ES-I3 (cell line): ENCODE results near the gene PALM3.
A peak's percentile ranks its signal among the peaks of the same experiment; 100 is the strongest.
"Not testable (repeated sequence)": the region's sequence is repeated elsewhere in the genome, so short reads cannot be mapped to it uniquely, and the experiment has no call there.

Experiments
- H3K36me3 ChIP-seq: 2 replicates; pipeline ENCODE4 v1.6.1; 2013; ENCODE audit warnings: mild to moderate bottlenecking, low read length, control low read depth, moderate library complexity; ENCODE audit not compliant: insufficient read depth
- H3K4me1 ChIP-seq: 2 replicates; pipeline ENCODE4 v1.6.1; 2013; ENCODE audit warnings: mild to moderate bottlenecking, control low read depth, low read length; ENCODE audit not compliant: insufficient read depth
- H3K9ac ChIP-seq: 2 replicates; pipeline ENCODE4 v1.6.1; 2013; ENCODE audit warnings: low read depth, mild to moderate bottlenecking, low read length, moderate library complexity
- H3K9me3 ChIP-seq: 2 replicates; pipeline ENCODE4 v1.6.1; 2013; ENCODE audit warnings: mild to moderate bottlenecking, low read length, moderate library complexity; ENCODE audit not compliant: control insufficient read depth, insufficient read depth

The PALM3 gene

GRCh38 chr19:14042659-14043608 lies 18.9 kb downstream of the PALM3 start:
- not testable (repeated sequence) for H3K36me3 ChIP-seq, H3K4me1 ChIP-seq, H3K9ac ChIP-seq, H3K9me3 ChIP-seq

- H3K4me1 ChIP-seq = no peaks in the 10 kb centered on the region; the same call in 1 of the 2 replicates
- no peaks in the 10 kb centered on the region for H3K36me3 ChIP-seq
- no peaks in the 10 kb centered on the region for H3K9me3 ChIP-seq
- H3K9ac ChIP-seq = no peak overlapping the region
Observed at GRCh38 chr19:14039181-14039580, 22.7 kb downstream of the PALM3 start.

DNA sequence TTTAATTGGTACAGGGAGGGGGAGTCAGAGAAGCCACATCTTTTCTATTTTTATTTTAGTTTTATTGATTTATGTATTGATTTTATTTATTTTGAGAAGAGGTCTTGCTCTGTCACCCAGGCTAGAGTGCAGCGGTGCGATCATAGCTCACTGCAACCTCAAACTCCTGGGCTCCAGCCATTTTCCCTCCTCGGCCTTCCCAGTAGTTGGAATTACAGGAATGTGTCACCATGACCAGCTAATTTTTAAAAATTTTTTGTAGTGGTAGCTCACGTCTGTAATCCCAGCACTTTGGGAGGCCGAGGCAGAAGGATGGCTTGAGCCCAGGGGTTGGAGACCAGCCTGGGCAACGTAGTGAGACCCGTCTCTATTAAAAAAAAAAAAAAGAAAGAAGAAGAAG lies 26.2 kb downstream of the PALM3 start:
- Histone ChIP-seq H3K9ac (no peak overlapping the region), H3K9me3 (no peaks in the 10 kb centered on the region), H3K36me3 (no peaks in the 10 kb centered on the region), H3K4me1 (no peaks in the 10 kb centered on the region)

DNA sequence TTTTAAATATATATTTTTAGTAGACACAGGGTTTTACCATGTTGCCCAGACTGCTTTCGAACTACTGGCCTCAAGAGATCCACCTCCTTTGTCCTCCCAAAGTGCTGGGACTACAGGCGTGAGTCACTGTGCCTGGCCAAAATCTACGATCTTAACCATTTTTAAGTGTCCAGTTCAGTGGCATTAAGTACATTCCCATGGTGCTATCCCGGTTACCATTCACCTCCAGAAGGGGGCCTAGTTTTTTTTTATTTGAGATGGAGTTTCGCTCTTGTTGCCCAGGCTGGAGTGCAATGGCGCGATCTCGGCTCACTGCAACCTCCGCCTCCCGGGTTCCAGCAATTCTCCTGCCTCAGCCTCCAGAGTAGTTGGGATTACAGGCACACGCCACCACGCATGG lies 26.7 kb downstream of the PALM3 start:
- H3K9ac ChIP-seq, H3K9me3 ChIP-seq, H3K36me3 ChIP-seq, H3K4me1 ChIP-seq: not testable (repeated sequence)

GRCh38 chr19:14033946-14034345 lies 27.9 kb downstream of the PALM3 start:
- no peaks in the 10 kb centered on the region for H3K4me1 ChIP-seq
- H3K9me3 ChIP-seq = no peaks in the 10 kb centered on the region
- no peaks in the 10 kb centered on the region for H3K36me3 ChIP-seq

DNA sequence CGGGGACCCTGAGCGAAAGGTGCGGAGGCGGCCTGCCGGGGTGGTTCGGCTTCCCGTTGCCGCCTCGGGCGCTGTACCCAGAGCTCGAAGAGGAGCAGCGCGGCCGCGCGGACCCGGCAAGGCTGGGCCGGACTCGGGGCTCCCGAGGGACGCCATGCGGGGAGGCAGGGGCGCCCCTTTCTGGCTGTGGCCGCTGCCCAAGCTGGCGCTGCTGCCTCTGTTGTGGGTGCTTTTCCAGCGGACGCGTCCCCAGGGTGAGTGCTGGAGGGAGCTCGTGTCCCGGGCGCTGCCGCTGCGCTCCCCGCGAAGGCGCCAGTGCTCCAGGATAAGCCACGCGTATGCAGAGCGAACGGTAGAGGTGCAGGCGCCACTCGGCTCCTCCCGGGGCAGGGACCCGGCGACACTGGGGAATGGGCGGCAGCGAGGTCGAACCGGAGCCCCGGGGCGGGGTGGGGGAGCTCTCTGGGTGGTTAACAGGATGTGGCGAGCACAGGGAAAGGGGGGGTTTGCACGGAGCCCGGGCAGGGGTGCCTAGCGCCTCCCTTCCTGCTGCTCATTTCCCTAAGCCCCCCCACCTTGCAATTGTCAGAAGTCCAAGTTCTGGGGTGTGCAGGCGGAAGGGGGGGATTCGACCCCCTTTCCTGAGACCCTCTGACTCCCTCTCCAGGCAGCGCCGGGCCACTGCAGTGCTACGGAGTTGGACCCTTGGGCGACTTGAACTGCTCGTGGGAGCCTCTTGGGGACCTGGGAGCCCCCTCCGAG lies 30.0 kb downstream of the PALM3 start, which contains the start of gene IL27RA:
Gene IL27RA (plus strand): TSS at position 44 of the 762 bp plus-strand sequence. CDS start 111 bp downstream, at position 155.
- H3K36me3 ChIP-seq = no peaks in the 10 kb centered on the region
- H3K9ac ChIP-seq = peak within 1 kb of the TSS; percentile 56
- no peaks in the 10 kb centered on the region for H3K9me3 ChIP-seq
- no peaks in the 10 kb centered on the region for H3K4me1 ChIP-seq

More at GRCh38 chr19:14033946-14034345, 27.9 kb downstream of the PALM3 start:
- H3K9ac ChIP-seq = no peak overlapping the region

- Histone ChIP-seq H3K9me3 (no peaks in the 10 kb centered on the region), H3K9ac (peak overlapping the region; percentile 56), H3K4me1 (no peaks in the 10 kb centered on the region), H3K36me3 (no peaks in the 10 kb centered on the region)
Observed at GRCh38 chr19:14030997-14031718, 30.7 kb downstream of the PALM3 start.

DNA sequence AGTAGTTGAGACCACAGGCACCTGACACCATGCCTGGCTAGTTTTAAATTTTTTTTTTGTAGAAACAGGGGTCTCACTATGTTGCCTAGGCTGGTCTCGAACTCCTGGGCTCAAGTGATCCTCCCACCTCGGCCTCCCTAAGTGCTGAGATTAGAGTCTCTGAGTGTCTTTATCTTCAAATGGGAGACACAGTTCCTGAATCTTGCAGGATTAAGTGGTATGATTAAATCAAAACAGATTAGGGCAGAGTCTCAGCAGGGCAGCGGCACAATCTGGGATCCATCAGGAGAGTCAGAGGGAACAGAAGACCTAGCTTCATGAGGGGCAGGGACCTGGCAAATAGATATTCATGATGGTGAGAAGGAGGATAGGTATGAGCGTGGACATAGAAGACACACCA lies 33.0 kb downstream of the PALM3 start:
- Histone ChIP-seq H3K36me3 (no peaks in the 10 kb centered on the region), H3K9ac (no peak overlapping the region), H3K4me1 (peaks cover 1% of the 10 kb centered on the region; the same call in 1 of the 2 replicates), H3K9me3 (no peaks in the 10 kb centered on the region)

GRCh38 chr19:14027856-14028450 lies 33.9 kb downstream of the PALM3 start, which contains the start of gene RLN3:
Gene RLN3 (plus strand): TSS chr19:14028148. CDS start chr19:14028205, 57 bp downstream.
- H3K36me3 ChIP-seq = no peaks in the 10 kb centered on the region
- H3K9ac ChIP-seq = no peak within 1 kb of the TSS
- no peaks in the 10 kb centered on the region for H3K9me3 ChIP-seq
- H3K4me1 ChIP-seq = peaks cover 5% of the 10 kb centered on the region; the same call in 1 of the 2 replicates

GRCh38 chr19:14026652-14027192 lies 35.2 kb downstream of the PALM3 start:
- not testable (repeated sequence) for H3K9me3 ChIP-seq, H3K9ac ChIP-seq, H3K4me1 ChIP-seq, H3K36me3 ChIP-seq

GRCh38 chr19:14023404-14024235 lies 38.3 kb downstream of the PALM3 start:
- Histone ChIP-seq H3K9me3 (no peaks in the 10 kb centered on the region), H3K4me1 (peaks cover 5% of the 10 kb centered on the region; the same call in 1 of the 2 replicates), H3K9ac (no peak overlapping the region), H3K36me3 (no peaks in the 10 kb centered on the region)

- Histone ChIP-seq H3K9ac (no peak overlapping the region), H3K9me3 (no peaks in the 10 kb centered on the region), H3K36me3 (no peaks in the 10 kb centered on the region), H3K4me1 (peaks cover 5% of the 10 kb centered on the region; the same call in 1 of the 2 replicates)
Observed at GRCh38 chr19:14022469-14022868, 39.4 kb downstream of the PALM3 start.

DNA sequence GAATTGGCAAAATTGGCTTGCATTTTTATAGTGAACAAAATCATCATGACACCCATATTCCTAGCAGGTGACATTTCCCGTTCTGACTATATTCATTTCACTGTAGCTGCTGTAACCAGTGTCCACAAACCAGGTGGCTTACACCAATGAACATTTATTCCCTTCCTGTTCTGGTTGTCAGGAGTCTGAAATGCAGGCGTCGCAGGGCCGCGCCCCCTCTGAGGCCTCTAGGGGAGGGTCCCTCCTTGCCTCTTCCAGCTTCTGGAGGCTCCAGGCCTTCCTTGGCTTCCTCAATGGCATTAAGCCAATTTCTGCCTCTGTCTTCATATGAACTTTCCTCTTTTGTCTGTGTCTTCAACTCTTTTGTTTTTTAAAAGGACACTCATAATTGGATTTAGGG lies 40.4 kb downstream of the PALM3 start:
- H3K9me3 ChIP-seq = no peaks in the 10 kb centered on the region
- H3K36me3 ChIP-seq = no peaks in the 10 kb centered on the region
- no peak overlapping the region for H3K9ac ChIP-seq
- peaks cover 5% of the 10 kb centered on the region; the same call in 1 of the 2 replicates for H3K4me1 ChIP-seq
